Lower leg skin (tissue), 3 donors: ENCODE measurements around the gene MFSD11.

Experiments
- POLR2A ChIP-seq, 2 donors: fragments of 450-650 bp; IDR thresholded peaks; one replicate each; pipeline ENCODE4 v1.6.1; 2016 to 2017; ENCODE audit warnings: antibody characterized with exemption in 2 of 2, mild to moderate bottlenecking in 1 of 2, moderate library complexity in 1 of 2
- TF ChIP-seq, protein P1 (sequence below), 3 donors: fragments of 450-650 bp; IDR thresholded peaks; one replicate each; pipeline ENCODE4 v1.5.1; 2016; ENCODE audit warnings: antibody characterized with exemption in 3 of 3, mild to moderate bottlenecking in 3 of 3, moderate library complexity in 2 of 3

DNA sequence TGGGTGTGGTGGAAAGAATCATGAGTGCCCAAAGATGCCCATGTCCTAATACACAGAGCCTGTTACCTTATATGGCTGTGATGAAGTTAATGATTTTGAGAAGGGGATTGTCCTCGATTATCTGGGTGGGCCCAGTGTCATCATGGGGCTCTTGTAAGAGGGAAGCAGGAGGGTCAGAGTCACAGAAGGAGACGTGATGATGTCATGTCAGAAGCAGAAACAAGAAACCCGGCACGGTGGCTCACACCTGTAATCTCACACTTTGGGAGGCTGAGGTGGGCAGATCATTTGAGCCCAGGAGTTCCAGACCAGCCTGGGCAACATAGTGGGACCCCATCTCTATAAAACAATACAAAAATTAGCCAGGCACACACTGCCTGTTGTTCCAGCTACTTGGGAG is 75.0 kb downstream of the MFSD11 start:
- TF ChIP-seq, protein P1, sequence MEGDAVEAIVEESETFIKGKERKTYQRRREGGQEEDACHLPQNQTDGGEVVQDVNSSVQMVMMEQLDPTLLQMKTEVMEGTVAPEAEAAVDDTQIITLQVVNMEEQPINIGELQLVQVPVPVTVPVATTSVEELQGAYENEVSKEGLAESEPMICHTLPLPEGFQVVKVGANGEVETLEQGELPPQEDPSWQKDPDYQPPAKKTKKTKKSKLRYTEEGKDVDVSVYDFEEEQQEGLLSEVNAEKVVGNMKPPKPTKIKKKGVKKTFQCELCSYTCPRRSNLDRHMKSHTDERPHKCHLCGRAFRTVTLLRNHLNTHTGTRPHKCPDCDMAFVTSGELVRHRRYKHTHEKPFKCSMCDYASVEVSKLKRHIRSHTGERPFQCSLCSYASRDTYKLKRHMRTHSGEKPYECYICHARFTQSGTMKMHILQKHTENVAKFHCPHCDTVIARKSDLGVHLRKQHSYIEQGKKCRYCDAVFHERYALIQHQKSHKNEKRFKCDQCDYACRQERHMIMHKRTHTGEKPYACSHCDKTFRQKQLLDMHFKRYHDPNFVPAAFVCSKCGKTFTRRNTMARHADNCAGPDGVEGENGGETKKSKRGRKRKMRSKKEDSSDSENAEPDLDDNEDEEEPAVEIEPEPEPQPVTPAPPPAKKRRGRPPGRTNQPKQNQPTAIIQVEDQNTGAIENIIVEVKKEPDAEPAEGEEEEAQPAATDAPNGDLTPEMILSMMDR (IDR thresholded peaks at IDR 0.05), result no peak
- no peak for TF ChIP-seq POLR2A (IDR thresholded peaks at IDR 0.05)
